GM12878 (cell line): ENCODE measurements around the gene TUBGCP2. TPM values are rescaled to one million over a fixed set of nuclear protein-coding genes. Genes with fewer than 3 reads are reported as not detected.

Experiments
- ATAC-seq: fragments of 200-7000 bp; cut with Tn5 transposase; 3 replicates; pipeline ENCODE4 v1.9.1; 2020; ENCODE audit warnings: mild to moderate bottlenecking, moderate library complexity
- BruUV-seq: library from RNA; stranded (reverse); fragments of 400-500 nt; replicated peaks from 2 replicates; lab custom pipeline; 2021; lab: Mats Ljungman, UMichigan
- CTCF ChIA-PET: fragments of 300-600 bp; sonication (Branson Sonifier 250); formaldehyde crosslinking; extraction: SDS; loops from one replicate; lab custom pipeline; 2021; ENCODE audit warnings: inconsistent platforms; lab: Yijun Ruan, JAX
- POLR2A ChIA-PET: fragments of 350-600 bp; formaldehyde crosslinking; extraction: SDS; loops from one replicate; lab custom pipeline; 2021; ENCODE audit warnings: inconsistent platforms; lab: Charles Lee
- RAD21 ChIA-PET: fragments of 300-600 bp; sonication (Branson Sonifier 250); formaldehyde crosslinking; loops from one replicate; lab custom pipeline; 2023; ENCODE audit warnings: antibody characterized with exemption; ENCODE audit not compliant: unreplicated experiment; lab: Charles Lee
- SMC1A ChIA-PET: fragments of 300-600 bp; sonication (Branson Sonifier 250); formaldehyde crosslinking; loops from one replicate; lab custom pipeline; 2023; ENCODE audit not compliant: unreplicated experiment, uncharacterized antibody; lab: Charles Lee
- DNase-seq: peaks from one replicate; pipeline ENCODE4 v3.0.0-alpha.2; 2011; ENCODE audit warnings: low read depth, low spot score
- FAIRE-seq: peaks from 3 replicates; lab custom pipeline; 2011; peaks lifted over from hg19 to GRCh38; lab: Jason Lieb, UNC
- H2AFZ ChIP-seq: 2 replicates; pipeline ENCODE4 v1.6.0; 2011; ENCODE audit warnings: low read depth, low read length, control low read depth; ENCODE audit not compliant: control insufficient read depth
- H3K27ac ChIP-seq: 2 replicates; pipeline ENCODE4 v1.5.1; 2011; ENCODE audit warnings: control low read depth; ENCODE audit not compliant: control insufficient read depth, insufficient read depth
- H3K27me3 ChIP-seq, 2 experiments: replicated peaks in 1 of 2; 2 replicates each; pipeline versions ENCODE4 v1.6.0 to v1.6.1; 2011; ENCODE audit warnings: low read length in 1 of 2; ENCODE audit not compliant: control insufficient read depth in 2 of 2, insufficient read depth in 2 of 2
- H3K36me3 ChIP-seq, 2 experiments: 2 replicates each; pipeline ENCODE4 v1.5.1; 2011; ENCODE audit warnings: low read length in 1 of 2; ENCODE audit not compliant: control insufficient read depth in 2 of 2, insufficient read depth in 2 of 2
- H3K4me1 ChIP-seq: 2 replicates; pipeline ENCODE4 v1.6.1; 2011; ENCODE audit warnings: mild to moderate bottlenecking, low read length, moderate library complexity, mixed read lengths; ENCODE audit not compliant: control insufficient read depth, insufficient read depth
- H3K4me2 ChIP-seq: 2 replicates; pipeline ENCODE4 v1.6.0; 2011; ENCODE audit warnings: control low read depth; ENCODE audit not compliant: control insufficient read depth, insufficient read depth
- H3K4me3 ChIP-seq: fragments of 200-600 bp; sonication (generic); 2 replicates; pipeline ENCODE4 v1.5.1; 2016
- H3K79me2 ChIP-seq: 2 replicates; pipeline ENCODE4 v1.6.0; 2011; ENCODE audit warnings: low read length; ENCODE audit not compliant: control insufficient read depth, insufficient read depth
- H3K9ac ChIP-seq: 2 replicates; pipeline ENCODE4 v1.8.0; 2011; ENCODE audit warnings: low read length, control low read depth, mixed read lengths; ENCODE audit not compliant: control insufficient read depth, insufficient read depth
- H3K9me3 ChIP-seq: replicated peaks from 3 replicates; pipeline ENCODE4 v1.5.1; 2011; ENCODE audit warnings: mild to moderate bottlenecking, low read length; ENCODE audit not compliant: control insufficient read depth, insufficient read depth
- H4K20me1 ChIP-seq: 2 replicates; pipeline ENCODE4 v1.6.0; 2011; ENCODE audit not compliant: control insufficient read depth, insufficient read depth
- BHLHE40 ChIP-seq, 2 experiments: fragments of 450-650 bp in 1 of 2; IDR thresholded peaks; 2 replicates each; pipeline ENCODE4 v1.6.1; 2011 to 2017; ENCODE audit warnings: low read depth in 2 of 2, borderline replicate concordance in 1 of 2, improper control_type of control experiment in 1 of 2, low read length in 1 of 2, mild to moderate bottlenecking in 1 of 2
- CREM ChIP-seq: IDR thresholded peaks from 2 replicates; pipeline ENCODE4 v1.6.1; 2014; ENCODE audit warnings: antibody characterized with exemption, low read depth
- CUX1 ChIP-seq: IDR thresholded peaks from 2 replicates; pipeline ENCODE4 v1.6.1; 2012; ENCODE audit warnings: improper control_type of control experiment, low read depth, low read length; ENCODE audit not compliant: insufficient replicate concordance
- HCFC1 ChIP-seq: fragments of 150-350 bp; IDR thresholded peaks from 2 replicates; pipeline ENCODE4 v1.6.1; 2014; ENCODE audit warnings: low read length
- HDAC2 ChIP-seq: fragments of 200-600 bp; sonication (generic); IDR thresholded peaks from 2 replicates; pipeline ENCODE4 v1.6.1; 2017
- IKZF1 ChIP-seq: fragments of 450-650 bp; conservative IDR thresholded peaks from 2 replicates; pipeline ENCODE4 v1.6.1; 2017; ENCODE audit warnings: antibody characterized with exemption, mild to moderate bottlenecking
- IRF3 ChIP-seq: fragments of 450-650 bp; IDR thresholded peaks from 2 replicates; pipeline ENCODE4 v1.6.1; 2014; ENCODE audit warnings: mild to moderate bottlenecking
- KAT2A ChIP-seq: conservative IDR thresholded peaks from 2 replicates; pipeline ENCODE4 v1.6.1; 2011; ENCODE audit warnings: low read depth, low read length; ENCODE audit not compliant: control insufficient read depth
- MTA3 ChIP-seq: IDR thresholded peaks from 2 replicates; pipeline ENCODE4 v1.6.1; 2012; ENCODE audit warnings: low read length, inconsistent platforms, borderline replicate concordance
- MYB ChIP-seq: fragments of 150-350 bp; IDR thresholded peaks from 2 replicates; pipeline ENCODE4 v1.6.1; 2014; ENCODE audit warnings: mild to moderate bottlenecking, low read depth, low read length, borderline replicate concordance
- NR2C1 ChIP-seq: fragments of 450-650 bp; IDR thresholded peaks from 2 replicates; pipeline ENCODE4 v1.6.1; 2017; ENCODE audit warnings: antibody characterized with exemption, mild to moderate bottlenecking, moderate library complexity
- NRF1 ChIP-seq: conservative IDR thresholded peaks from 2 replicates; pipeline ENCODE4 v1.6.1; 2011; ENCODE audit warnings: mild to moderate bottlenecking, low read depth, low read length, improper control_type of control experiment
- PKNOX1 ChIP-seq: fragments of 450-650 bp; IDR thresholded peaks from 2 replicates; pipeline ENCODE4 v1.6.1; 2016; ENCODE audit warnings: mild to moderate bottlenecking
- POLR2A ChIP-seq: IDR thresholded peaks from 2 replicates; pipeline ENCODE4 v1.6.1; 2011; ENCODE audit warnings: low read depth, mild to moderate bottlenecking, low read length
- RAD21 ChIP-seq: IDR thresholded peaks from 2 replicates; pipeline ENCODE4 v1.6.1; 2011; ENCODE audit warnings: mild to moderate bottlenecking, low read depth, low read length, moderate library complexity; ENCODE audit not compliant: insufficient read depth
- SIN3A ChIP-seq: IDR thresholded peaks from 2 replicates; pipeline ENCODE4 v1.6.1; 2012; ENCODE audit warnings: low read depth, low read length, improper control_type of control experiment
- ZBTB33 ChIP-seq: fragments of 450-650 bp; IDR thresholded peaks from 2 replicates; pipeline ENCODE4 v1.6.1; 2017; ENCODE audit warnings: mild to moderate bottlenecking
- ZNF217 ChIP-seq: fragments of 450-650 bp; IDR thresholded peaks from 2 replicates; pipeline ENCODE4 v1.6.1; 2017; ENCODE audit warnings: antibody characterized with exemption, mild to moderate bottlenecking
- WGBS: methylation state at CpG from one replicate; pipeline ENCODE4 v1.1.6; 2016; ENCODE audit warnings: low lambda C conversion rate; ENCODE audit not compliant: insufficient replicate concordance, insufficient coverage; ENCODE audit errors: missing lambda C conversion rate; 5-methylcytosine and 5-hydroxymethylcytosine counted together
- in situ Hi-C: fragments of 300-500 bp; cut with MboI; formaldehyde crosslinking; loops from 9 replicates; pipeline ENCODE4 v1.14.3; 2018; ENCODE audit warnings: mixed read lengths
- intact Hi-C: fragments of 100-400 bp; cut with micrococcal nuclease; formaldehyde crosslinking; loops from one replicate; pipeline ENCODE4 v1.14.2; 2022; ENCODE audit not compliant: unreplicated experiment
- polyA plus RNA-seq, 11 experiments: library from polyadenylated mRNA; depleted of rRNA in 4 of 11; unstranded in 6 of 11; stranded (reverse) in 5 of 11; fragments of >200 nt; fragmentation: Nextera tagmentation in 4 of 11; fragmentation: Illumina TruSeq in 1 of 11; extraction: Ambion mirVana in 4 of 11; extraction: Trizol in 1 of 11; gene quantifications; 1 replicate in 1 of 11; 2 replicates in 10 of 11; pipeline versions ENCODE4 v1.2.1 to v1.2.3, GENCODE V29; 2011 to 2016; ENCODE audit warnings: inconsistent platforms in 2 of 11, missing spikeins in 2 of 11, low read depth in 1 of 11
- total RNA-seq, 4 experiments: library from RNA; depleted of rRNA in 3 of 4; stranded (reverse); fragments of >200 nt in 3 of 4; fragmentation: Illumina TruSeq in 1 of 4; extraction: Trizol in 1 of 4; gene quantifications; 2 replicates each; pipeline versions ENCODE4 v1.2.1 to v1.2.3, GENCODE V29; 2013 to 2021

The TUBGCP2 gene
- total and polyA plus RNA-seq, 10 of the 15 experiments (the other 5 are each of a cell fraction or from before 2014, with no cell fraction given): 4.8 to 47.1 (median 34.7) TPM

GRCh38 chr10:133248334-133248715 is 60.3 kb downstream of the TUBGCP2 start:
- Histone ChIP-seq H3K9me3 (no peaks in the 10 kb centered on the region), H3K36me3 (no peaks in the 10 kb centered on the region), H4K20me1 (no peaks in the 10 kb centered on the region; the same call in 1 of the 2 replicates), H3K4me3 (no peak overlapping the region), H3K27me3 (no peaks in the 10 kb centered on the region), H3K27ac (no peak overlapping the region), H3K4me2 (no peak overlapping the region), H3K9ac (no peak overlapping the region), H3K4me1 (no peaks in the 10 kb centered on the region), H3K79me2 (no peaks in the 10 kb centered on the region), H2AFZ (no peak overlapping the region)
- no TSS peak for BruUV-seq
- ChIA-PET CTCF (no interaction called here), SMC1A (no interaction called here), POLR2A (no interaction called here), RAD21 (no interaction called here)
- no peak for TF ChIP-seq SIN3A
- TF ChIP-seq NR2C1: no peak
- TF ChIP-seq HDAC2: no peak
- TF ChIP-seq IKZF1: no peak
- no peak for TF ChIP-seq POLR2A
- TF ChIP-seq CUX1: no peak
- no peak for TF ChIP-seq MYB
- no peak for TF ChIP-seq MTA3
- no peak for TF ChIP-seq KAT2A
- no peak for TF ChIP-seq NRF1
- TF ChIP-seq ZNF217: no peak
- no peak for TF ChIP-seq IRF3
- no peak for TF ChIP-seq PKNOX1
- TF ChIP-seq BHLHE40 (IDR thresholded peaks at IDR 0.05; ENCODE audit: borderline replicate concordance in 1 of 2, low read depth in 2 of 2, low read length in 1 of 2): no peak
- no peak for TF ChIP-seq RAD21
- TF ChIP-seq CREM: no peak
- TF ChIP-seq HCFC1: no peak
- no peak for TF ChIP-seq ZBTB33
- WGBS: 52% methylated on average over 12 of the region's 12 CpGs
- intact Hi-C loops: no loop called here
- FAIRE-seq (no peak), DNase-seq (no peak), ATAC-seq (no peak)
- in situ Hi-C loops: no loop called here
